ENCODE data around the gene CPSF4L.

Gene CPSF4L

GRCh38 chr17:73199751-73200317 lies 61.8 kb downstream of the CPSF4L start:
- peak; percentile 55 for DNase-seq

DNA sequence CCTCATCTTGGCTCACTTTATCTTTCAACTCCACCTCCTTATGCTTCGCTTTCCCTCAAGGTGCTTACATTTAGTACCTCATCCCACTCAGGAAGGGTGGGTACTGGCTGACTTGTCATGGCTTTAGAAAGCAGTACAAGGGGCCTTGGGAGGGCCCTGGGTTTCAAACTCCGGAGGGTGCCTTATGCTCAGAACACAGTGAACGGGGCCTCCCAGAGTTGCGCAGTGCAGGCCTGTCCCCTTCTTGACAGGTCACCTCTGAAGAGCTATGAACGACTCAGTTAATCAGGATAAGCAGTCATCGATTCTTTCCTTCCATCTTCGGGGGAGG lies 62.8 kb downstream of the CPSF4L start:
- DNase-seq: peak; percentile 42
